Stimulated activated CD4-positive, alpha-beta T cell treated with anti-CD3 and anti-CD28 coated beads, Interleukin-12 subunit alpha, Interleukin-12 subunit beta, amount 100 ng/mL, for 4 hours (primary cell): ENCODE data around the gene LAPTM5.

Source experiments
- DNase-seq: peaks from one replicate; pipeline ENCODE4 v3.0.0-alpha.2; 2020

Gene LAPTM5

DNA sequence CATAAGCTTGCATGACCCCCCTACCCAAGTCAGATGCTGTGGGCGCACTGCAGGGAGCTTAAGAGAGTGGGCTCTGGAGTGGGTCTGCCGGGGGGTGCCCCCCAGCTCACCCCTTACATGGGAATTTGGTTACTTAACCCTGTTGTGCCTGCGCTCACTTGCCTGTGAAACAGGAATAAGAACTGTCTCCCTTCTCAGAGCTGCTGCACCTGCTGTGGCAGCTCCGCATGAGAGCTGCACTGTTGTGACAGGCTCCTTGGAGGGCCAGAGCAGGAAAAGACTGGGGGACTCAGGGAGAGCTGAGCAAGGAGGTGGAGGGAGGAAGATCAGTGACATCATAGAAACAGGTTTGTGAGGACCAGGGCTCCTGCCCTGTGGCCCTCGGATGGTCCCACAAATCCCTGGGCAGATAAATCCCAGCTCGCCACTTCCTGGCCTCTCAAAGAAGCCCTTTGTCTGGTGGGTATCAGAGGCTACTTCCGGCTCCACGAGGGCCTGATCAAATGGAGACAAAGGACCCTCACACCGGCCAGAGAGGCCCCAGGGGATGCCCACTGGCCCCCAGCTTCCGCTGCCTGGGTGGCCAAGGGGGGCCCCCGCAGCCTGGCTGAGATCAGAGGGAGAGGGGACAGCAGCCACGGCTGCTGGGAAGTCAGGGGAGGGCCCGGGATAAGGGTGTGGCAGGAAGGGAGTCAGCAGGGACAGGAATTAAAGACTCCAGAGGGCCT, 28.9 kb upstream of the LAPTM5 start:
- DNase-seq = no peak

DNA sequence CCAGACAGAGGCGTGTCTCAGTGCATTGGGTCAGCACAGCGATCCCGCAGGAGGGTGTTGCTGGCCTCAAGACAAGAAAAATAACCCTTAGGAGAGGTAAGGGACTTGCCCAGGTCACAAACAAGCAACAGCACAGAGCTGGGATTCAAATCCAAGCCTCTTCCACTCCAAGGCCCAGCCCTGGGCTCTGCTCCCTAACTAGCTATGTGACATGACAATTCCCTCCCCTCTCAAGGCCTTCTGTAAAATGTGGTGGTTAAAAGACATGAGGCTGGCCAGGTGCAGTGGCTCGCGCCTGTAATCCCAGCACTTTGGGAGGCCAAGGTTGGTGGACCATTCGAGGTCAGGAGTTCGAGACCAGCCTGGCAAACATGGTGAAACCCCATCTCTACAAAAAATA, 28.1 kb upstream of the LAPTM5 start:
- DNase-seq = no peak

DNA sequence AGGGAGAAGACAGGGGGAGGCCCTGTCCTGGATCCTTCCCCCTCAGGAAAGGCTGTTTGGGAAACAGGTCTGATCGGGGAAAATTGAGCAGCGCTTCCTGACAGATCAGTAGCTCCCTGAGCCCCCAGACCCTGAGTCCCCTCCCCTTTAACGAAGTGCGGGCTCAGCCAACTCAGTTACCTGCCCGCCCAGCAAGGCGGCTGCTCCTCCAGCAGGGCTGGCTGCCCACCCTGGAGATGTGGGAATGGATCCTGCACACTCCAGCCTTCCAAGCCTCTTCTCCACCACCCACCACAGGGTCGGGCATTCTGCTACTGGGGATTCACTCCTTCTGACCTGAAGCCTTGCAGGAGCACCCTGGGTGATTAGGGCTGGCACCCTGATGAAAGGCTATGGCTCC, 27.6 kb upstream of the LAPTM5 start:
- no peak for DNase-seq

DNA sequence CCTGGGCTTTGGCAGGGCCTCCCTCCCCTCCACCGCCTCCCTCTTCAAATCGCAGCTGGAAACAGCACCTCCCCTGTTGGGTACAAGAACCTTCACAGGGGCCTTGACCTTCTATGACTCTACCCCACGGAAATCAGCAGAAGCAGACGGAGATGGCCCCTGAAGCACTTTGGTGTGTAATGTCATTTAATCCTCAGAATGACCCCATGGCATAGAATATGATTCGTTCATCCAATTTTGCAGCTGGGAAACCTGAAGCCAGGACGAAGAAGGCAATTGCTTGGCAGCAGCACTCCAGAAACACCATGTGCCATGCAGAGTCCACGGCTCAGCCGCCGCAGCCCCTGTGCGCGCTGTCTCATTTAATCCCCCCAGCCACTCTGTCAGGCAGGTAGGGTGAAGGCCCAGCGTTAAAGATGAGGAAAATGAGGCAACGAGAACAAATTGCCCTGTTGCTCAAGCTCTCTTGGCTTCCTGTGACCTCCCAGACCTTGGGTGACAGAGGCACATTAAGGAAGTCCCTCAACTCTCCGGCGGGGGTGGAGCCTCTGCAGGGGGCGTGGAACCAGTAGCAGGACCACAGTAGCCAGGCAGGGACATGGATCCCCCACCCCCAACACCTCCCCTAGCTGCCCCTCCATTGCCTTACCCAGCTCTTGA, 25.8 kb upstream of the LAPTM5 start:
- DNase-seq = no peak

DNA sequence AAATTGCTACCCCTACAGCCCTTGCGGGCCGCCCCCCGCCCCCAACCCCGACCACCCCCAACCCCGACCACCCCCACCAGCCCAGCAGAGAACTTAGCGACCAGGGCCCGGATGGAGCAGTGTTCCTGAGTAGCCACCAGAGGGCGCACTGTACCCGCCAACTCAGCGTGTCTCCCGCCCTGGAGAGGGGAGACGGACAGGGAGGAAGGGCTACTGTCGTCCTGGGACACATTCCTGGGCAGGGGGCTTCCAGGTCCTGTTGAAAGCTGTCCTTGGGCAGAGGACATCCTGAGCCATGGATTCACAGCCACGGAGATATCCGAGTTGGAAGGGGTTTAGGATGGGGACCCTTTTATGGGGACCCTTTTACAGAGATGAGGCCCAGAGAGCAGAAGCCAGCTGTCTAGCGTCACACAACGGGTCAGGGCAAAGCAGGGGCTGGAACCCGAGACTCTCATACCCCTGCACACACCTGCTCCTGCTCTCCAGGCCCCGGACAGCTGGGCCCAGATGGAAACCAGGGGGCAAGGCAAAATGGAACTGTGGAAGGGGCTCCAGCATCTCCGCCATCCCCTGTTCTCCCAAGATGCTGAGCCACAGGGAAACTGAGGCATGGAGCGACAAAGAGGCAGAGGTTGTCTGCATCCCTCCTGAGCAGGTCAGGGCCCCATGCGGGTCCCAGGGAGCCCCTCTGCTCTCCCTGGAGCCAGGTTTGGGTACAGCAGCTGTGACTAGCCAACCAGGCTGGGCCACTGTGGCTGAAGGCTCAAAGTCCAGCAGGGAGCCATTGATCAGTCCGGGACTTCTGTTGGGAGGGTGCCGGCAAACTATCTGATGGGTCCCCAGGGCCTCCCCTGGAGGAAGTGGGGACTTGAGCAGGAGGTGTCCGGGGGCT, 25.0 kb upstream of the LAPTM5 start:
- peak; percentile 72 for DNase-seq

DNA sequence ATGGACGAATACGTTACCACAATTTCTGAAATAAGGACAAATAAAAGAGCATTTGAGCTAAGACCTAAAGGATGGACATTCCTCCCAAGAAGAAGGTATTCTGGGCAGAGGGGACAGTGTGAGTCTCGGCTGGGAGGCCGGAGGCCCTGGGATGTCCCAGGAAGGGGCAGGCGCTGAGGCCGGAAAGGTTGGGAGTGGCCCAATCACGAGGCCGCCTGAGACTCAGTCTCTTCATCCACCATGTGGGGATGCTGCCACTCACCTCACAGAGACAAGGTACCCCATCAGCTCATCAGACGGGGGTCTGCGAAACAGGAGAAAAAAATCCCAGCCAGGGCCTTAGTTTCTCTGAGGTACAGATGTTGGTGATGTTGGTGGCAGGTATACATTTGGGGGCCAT, 24.3 kb upstream of the LAPTM5 start:
- DNase-seq = no peak

DNA sequence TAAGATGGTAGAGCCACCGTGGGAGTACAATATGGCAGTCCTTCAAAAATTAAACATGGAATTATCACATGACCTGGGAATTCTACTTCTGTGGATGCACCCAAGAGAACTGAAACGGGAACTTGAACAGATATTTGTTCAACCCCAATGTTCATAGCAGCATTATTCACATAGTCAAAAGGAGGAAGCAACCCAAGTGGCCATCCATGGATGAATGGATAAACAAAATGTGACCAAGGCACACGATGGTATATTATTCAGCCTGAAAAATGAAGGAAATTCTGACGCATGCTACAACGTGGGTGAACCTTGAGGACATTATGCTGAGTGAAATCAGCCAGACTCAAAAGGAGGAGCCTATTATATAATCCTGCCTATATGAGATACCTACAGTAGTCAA, 22.8 kb upstream of the LAPTM5 start:
- DNase-seq = no peak

DNA sequence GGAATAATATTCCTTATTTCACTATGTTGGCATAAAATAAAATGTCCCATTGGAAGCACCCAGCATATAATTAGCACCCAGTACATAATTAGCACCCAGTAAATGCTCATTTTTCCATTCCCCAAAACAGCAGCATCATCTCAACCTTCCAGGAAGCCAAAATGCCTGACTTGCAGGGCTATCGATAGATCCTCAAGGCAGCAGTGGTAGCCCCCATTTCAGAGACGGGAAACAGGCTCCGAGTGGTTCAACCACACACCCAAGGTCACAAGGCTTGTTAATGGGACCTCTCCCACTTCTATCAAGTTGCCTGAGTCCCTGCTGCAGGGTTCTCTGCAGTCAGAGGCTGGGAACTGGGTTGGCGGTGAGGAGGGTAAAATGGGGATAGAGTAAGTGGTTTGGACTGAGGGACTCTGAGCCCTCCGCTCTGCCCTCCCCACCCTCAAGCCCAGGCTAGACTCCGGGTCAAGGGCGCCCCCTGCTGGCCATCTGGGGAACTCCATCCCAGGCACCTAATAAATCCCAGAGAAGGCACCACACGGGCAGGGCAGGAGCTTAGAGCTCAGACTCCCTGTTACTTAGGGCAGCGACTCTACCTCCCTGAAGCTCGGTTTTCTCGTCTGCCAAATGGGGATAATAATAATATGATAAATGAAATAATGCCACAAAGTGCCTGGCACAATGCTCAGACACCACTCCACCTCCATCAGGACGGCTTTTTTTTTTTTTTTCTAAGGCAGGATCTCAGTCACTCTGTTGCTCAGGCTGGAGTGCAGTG, 21.9 kb upstream of the LAPTM5 start:
- DNase-seq = peak; percentile 94

DNA sequence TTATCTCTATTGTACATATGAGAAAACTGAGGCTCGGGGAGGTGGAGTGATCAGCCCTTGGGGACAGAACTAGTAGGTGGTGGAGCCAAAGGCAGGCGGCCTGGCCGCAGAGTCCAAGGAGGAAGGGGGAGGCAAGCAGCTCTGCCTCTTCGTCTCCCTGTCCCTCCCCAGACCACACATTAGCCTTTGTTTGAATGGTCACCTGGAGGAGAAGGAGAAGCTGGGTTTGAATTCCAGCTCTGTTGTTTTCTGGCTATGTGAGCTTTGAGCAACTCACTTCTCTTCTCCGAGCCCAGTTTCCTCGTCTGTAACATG, 21.4 kb upstream of the LAPTM5 start:
- no peak for DNase-seq

DNA sequence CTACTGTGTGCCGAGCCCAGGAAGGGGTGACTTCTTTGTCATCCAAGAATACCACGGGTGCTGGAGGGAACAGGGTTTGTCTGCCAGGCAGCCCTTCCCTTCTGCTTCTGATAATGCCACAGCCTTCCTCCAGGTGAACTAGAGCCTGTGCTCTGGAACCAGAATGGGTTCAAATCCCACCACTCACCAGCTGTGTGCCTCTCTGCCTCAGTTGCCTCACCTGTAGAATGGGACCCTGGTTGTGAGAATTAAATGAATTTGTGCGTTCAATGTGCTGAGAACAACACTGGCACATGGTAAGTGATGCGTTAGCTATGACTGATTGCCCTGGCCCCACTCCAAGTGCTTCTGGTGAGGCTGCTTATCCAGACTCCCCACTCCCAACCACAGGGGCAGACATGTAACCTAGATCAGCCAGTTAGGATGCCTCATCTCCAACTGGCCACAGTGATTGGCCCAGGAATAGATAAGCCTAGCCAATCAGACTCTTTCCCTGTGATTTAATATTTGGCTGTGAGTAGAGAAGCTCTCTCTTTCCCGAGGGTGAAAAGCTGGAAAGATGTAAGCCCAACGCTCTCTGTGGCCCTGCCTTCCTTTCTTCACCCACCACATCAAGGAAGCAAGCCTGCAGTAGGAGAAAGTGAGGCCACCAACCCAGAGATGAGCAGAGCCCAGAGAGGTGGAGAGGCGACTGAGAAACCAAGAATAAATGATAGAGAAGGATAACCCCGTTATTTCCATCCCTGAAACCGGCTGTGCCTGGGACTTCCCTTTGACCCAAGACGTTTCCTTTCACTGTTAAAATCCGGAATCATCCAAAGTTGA, 20.8 kb upstream of the LAPTM5 start:
- DNase-seq = no peak

DNA sequence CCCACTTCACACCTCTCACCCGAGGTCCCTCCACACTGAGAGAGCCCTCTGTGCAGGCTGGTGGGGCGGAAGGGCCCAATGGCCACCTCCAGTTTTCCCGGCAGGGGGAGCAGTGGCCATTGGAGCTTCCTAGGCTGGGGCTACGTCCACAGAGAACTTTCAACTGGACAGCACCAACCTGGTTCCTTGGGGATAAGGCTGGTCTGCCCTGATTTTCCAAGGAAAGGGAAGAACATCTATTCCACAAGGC, 20.3 kb upstream of the LAPTM5 start:
- DNase-seq = no peak

DNA sequence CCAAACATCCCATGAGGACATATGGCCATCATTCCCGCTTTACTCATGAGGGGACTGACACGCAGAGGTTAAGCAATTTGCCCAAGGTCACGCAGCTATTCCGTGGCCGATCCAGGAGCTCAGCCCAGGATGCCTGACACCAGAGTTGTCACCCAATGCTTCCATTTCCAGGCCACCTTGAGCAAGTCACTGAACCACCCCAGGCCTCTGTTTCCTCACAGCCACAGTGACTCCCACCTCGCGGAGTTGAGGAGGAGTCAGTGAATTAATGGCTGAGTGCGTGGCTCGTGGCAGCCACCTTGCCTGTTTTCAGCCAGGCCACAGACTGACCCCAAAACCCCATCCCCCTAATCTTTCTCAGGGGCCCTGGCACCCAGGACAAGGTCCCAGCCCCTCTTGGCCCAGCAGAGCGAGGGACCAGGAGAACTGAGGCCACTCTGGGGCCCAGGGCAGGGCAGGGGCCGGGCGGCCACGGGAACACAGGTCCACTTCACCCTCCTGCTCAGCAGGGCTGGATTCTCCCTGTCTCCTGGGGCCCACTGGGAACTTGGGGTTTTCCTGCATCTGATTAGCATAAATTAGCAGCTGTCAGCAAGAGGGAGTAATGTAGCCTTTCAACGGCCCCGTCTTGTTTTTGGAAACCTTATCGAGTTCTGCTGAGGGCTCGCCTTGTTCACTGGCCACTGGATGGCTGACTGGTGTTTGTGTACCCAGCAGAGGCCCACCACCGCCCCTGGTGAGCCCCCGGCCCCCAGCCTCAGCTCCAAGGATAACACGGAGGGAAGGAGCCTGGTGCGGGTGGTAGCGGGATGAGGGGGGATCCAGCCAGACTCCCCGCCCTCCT, 19.7 kb upstream of the LAPTM5 start:
- DNase-seq = no peak

DNA sequence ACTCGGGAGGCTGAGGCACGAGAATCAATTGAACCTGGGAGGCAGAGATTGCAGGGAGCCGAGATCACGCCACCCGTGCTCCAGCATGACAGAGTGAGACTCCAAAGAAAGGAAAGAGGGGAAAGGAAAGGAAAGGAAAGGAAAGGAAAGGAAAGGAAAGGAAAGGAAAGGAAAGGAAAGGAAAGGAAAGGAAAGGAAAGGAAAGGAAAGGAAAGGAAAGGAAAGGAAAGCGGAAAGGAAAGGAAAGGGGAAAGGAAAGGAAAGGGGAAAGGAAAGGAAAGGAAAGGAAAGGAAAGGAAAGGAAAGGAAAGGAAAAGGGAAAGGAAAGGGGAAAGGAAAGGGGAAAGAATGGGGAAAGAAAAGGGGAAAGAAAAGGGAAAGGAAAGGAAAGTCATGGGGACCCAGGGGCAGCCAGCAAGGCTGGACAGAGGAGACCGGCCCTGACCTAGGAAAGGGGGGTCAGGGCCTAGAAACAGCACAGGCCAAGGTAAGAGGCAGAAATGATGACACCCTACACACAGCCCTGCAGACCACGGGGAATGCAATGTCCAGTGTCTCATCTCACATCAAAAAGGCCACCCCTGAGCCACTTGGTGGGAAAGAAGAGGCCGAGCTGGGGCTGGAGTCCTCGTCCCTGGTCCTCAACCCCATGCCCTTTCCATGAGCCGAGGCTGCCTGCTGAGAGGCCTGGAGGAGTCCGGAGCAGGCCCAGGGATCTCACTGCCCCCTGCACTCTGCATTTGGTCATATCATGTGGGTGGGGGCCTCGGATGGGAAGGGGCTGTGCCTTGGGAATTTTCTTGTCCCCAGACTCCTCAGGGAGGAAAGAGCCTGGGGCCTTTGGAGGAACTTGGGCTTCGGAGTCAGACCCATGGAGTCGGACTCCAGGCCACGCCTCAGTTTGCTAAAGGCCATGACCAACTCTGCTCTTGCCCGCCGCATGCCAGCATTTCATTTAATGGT, 18.8 kb upstream of the LAPTM5 start:
- no peak for DNase-seq

DNA sequence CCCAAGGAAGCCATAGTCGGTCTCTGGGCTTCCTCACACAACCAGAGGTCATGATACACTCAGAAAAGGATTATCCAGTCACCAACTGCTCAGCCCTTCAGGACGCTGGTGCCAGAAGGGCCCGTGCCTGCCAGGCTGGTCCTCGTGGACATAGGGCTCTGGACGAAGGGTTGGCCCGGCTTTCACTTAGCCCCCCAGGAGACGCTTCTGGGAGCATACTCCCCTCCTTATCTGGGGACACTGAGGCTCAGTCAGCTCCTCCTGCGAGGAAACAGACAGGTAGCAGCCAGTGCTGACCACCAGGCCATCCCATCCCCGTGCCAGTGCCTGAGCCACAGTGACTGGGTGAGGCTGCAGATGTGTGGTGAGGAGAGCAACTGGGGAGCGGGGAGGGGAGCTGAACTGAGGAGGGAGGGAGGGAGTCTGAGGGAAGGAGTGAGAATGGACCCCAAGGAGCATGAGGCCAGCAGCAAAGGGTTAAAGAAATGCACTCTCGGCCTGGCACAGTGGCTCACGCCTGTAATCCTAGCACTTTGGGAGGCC, 17.9 kb upstream of the LAPTM5 start:
- DNase-seq = no peak

DNA sequence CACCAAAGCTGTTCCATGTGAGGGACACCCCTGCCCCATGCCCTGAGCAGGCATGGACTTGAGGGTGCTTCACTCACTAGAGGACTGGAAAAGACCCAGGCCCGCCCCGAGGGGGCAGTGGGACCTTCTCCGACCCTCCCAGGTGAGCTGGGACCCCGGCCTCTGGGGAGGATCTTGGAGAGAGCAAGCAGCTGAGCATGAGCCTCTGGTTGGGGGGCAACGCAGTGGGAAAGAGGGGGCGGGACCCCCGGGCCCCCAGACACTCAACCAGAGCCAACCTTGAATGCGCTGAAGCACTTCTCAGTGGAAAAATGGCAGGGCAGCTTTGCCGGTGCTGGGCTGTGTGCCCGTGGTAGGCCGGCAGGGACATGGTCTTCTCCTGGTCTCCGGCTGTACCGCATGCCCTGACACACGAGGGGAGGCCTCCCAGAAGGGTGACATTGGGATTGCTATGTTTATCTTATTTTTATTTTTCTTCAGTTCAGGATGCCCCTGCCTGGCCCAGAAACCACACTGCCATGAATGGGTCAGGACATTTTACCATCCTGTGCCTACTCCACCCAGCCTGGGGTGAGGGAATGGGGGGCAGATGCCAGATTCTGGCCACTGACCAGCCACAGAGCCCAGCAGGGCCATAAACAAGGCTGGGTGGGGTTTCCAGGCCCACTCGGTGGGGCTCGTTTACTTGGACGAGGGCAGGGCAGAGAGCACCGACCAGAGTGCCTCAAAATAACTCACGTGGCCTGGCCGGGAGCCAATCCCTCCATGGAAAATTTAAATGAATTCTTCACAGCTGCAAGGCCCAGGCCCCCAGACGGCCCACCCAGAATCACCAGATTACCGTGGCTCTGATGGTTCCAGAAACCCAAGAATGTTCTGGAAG, 17.2 kb upstream of the LAPTM5 start:
- DNase-seq = no peak

DNA sequence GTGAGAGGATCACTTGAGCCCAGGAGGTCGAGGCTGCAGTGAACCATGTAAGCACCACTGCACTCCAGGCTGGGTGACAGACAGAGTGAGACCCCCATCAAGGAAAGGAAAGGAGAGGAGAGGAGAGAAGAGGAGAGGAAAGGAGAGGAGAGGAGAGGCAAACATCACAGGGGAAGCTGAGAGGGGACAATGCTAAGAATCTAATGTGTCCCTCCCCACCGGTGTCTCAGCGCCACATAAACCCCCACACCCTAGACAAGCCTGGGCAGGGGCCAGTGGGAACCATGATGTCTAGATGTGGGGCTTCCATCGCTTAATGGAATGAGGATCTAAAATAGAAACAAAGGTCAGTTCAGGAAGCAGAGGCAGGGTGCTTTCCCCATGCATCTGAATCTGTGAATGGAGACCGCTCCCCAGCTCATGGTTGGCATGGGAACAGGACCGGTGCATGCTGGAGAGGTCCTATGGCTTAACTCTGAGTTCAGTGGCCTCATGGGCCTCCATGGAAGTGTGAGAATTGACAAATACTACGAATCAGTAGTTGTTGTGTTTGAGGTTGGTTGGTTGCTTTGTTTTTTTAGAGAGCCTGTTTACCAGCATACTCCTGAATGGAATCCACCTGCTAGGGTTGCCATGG, 16.3 kb upstream of the LAPTM5 start:
- no peak for DNase-seq

DNA sequence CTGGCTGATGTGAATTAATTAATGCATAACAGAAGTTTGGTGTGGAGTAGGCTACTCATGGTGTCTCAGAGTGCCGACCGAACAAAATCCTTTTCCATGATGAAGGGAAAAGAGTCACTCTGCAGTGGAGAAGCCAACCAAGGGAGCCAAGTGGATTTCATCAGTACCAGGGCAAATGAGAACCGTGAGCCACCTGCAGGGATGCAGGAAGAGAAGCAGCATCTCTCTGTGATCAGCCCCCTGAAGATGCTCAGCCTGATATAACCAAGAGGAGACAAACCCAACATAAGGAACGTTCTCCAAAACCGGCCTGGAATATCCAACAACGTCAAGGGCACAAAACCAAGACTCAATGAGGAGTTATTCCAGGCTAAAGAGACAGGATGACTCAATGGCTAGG, 13.4 kb upstream of the LAPTM5 start:
- no peak for DNase-seq

DNA sequence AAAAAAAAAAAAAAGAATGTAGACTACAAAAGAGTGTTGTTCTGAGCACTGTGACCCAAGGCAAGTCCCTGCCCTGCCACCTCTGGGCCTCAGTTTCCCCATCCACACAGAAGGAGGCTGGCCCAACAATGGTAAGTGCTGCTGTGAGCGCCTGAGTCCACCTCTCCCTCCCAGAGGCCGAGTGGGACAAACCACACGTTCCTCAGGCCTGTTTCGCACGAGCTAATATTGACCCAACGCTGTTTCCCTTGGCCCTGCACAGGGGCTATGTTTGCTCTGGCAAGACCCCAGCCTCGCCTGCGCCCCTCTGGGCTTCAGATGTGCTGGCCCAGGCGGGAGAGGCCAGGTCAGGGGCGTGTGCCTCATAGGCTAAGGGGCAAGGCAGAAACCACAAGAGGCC, 12.6 kb upstream of the LAPTM5 start:
- DNase-seq = no peak
